Psoas muscle (tissue), 8 donors: ENCODE data around the gene IL5. TPM values are rescaled to one million over a fixed set of nuclear protein-coding genes. Genes with fewer than 3 reads are reported as not detected.

Experiments
- ATAC-seq, 4 donors: fragments of 200-7000 bp; cut with Tn5 transposase; one replicate each; pipeline ENCODE4 v1.9.1; 2020; ENCODE audit warnings: moderate library complexity in 3 of 4, mild to moderate bottlenecking in 2 of 4
- DNase-seq, 2 donors: peaks; one replicate each; pipeline ENCODE4 v3.0.0-alpha.2; 2020
- H3K27ac ChIP-seq: fragments of 200-600 bp; one replicate; pipeline ENCODE4 v1.8.0; 2022
- H3K27me3 ChIP-seq, 3 donors: fragments of 200-600 bp in 1 of 3; one replicate each; pipeline versions ENCODE4 v1.6.1 to v1.8.0; 2013 to 2022; ENCODE audit warnings: low read length in 2 of 3, mild to moderate bottlenecking in 2 of 3, moderate library complexity in 1 of 3; ENCODE audit not compliant: insufficient read depth in 3 of 3
- H3K36me3 ChIP-seq, 2 donors: fragments of 200-600 bp in 1 of 2; one replicate each; pipeline versions ENCODE4 v1.6.1 to v1.8.0; 2013 to 2022; ENCODE audit warnings: low read depth in 1 of 2, mild to moderate bottlenecking in 1 of 2, moderate library complexity in 1 of 2; ENCODE audit not compliant: insufficient read depth in 1 of 2
- H3K4me1 ChIP-seq: fragments of 200-600 bp; one replicate; pipeline ENCODE4 v1.8.0; 2022
- H3K4me3 ChIP-seq: fragments of 200-600 bp; one replicate; pipeline ENCODE4 v1.8.0; 2022; ENCODE audit warnings: mild to moderate bottlenecking
- H3K9me3 ChIP-seq: fragments of 200-600 bp; one replicate; pipeline ENCODE4 v1.8.0; 2022
- CTCF ChIP-seq: fragments of 200-600 bp; IDR thresholded peaks from one replicate; pipeline ENCODE4 v1.8.0; 2022; ENCODE audit warnings: antibody characterized with exemption
- WGBS, 3 donors: extraction: QIAGEN DNeasy Blood & Tissue Kit; methylation state at CpG; one replicate each; pipeline versions ENCODE4 v1.1.6 to v1.1.7; 2013; 5-methylcytosine and 5-hydroxymethylcytosine counted together
- intact Hi-C, 2 donors: fragments of 100-400 bp; cut with DNase I; formaldehyde crosslinking; loops; one replicate each; pipeline versions ENCODE4 v1.11.0 to v1.14.2; 2022
- polyA plus RNA-seq, 3 donors: library from polyadenylated mRNA; stranded (reverse); fragments of 200-250 nt; gene quantifications; one replicate each; pipeline ENCODE4 v1.2.3, GENCODE V29; 2013
- total RNA-seq, 4 donors: library from RNA; stranded (reverse); fragmentation: NEBNext Ultra II Directional in 2 of 4; extraction: Animal tissue kit (Norgen Biotek cat#: 25700) in 2 of 4; gene quantifications; one replicate each; pipeline versions ENCODE4 v1.2.1 to v1.2.4, GENCODE V29; 2021 to 2023
- donor health status: healthy with polysubstance abuse.
- donor health status: DM: no; HTN: no; CAD: no; lungs with moderate emphysema.
- donor health status: Bipolar disorder and iron deficiency.
- donor health status: healthy.
- donor health status: DM: yes; HTN: yes; CAD: no.
- donor health status: DM: no; HTN: no; CAD: no.
- donor health status: DM: no; HTN: no; CAD: no.
- donor health status: DM: yes; HTN: yes; CAD: no.

The IL5 gene
- total and polyA plus RNA-seq, 7 donors = not detected

GRCh38 chr5:132501961-132502931 lies 41.1 kb downstream of the IL5 start:
- 65 to 68% (median 68%) methylated on average over 10 of the region's 10 CpGs for WGBS, 3 donors
- no peak for TF ChIP-seq CTCF
- Histone ChIP-seq H3K27ac (no peak overlapping the region), H3K4me3 (no peak overlapping the region), H3K9me3 (no peaks in the 10 kb centered on the region), H3K4me1 (peaks cover 14% of the 10 kb centered on the region), H3K27me3 (no peaks in the 10 kb centered on the region), H3K36me3 (no peaks in the 10 kb centered on the region)
- DNase-seq = no peak
- ATAC-seq = no peak
- intact Hi-C loops = loop anchor here (1.0 to 10.0 kb wide), 7 partner anchors 83 to 320 kb away; no protein-coding TSS in a partner anchor

- peaks cover 16% of the 10 kb centered on the region for H3K4me1 ChIP-seq
- no peak for DNase-seq
- intact Hi-C loops = loop anchor here (1.0 to 10.0 kb wide), 7 partner anchors 83 to 319 kb away; no protein-coding TSS in a partner anchor
Measured at GRCh38 chr5:132501629-132501956, 41.7 kb downstream of the IL5 start.

GRCh38 chr5:132500931-132501628 lies 42.2 kb downstream of the IL5 start:
- peaks cover 20% of the 10 kb centered on the region for H3K4me1 ChIP-seq
- DNase-seq = peak; percentile 53 to 79
- intact Hi-C loops = loop anchor here (1.0 to 10.0 kb wide), 7 partner anchors 82 to 319 kb away; no protein-coding TSS in a partner anchor

More at GRCh38 chr5:132501629-132501956, 41.7 kb downstream of the IL5 start:
- Histone ChIP-seq H3K9me3 (no peaks in the 10 kb centered on the region), H3K36me3 (no peaks in the 10 kb centered on the region), H3K4me3 (no peak overlapping the region), H3K27ac (no peak overlapping the region), H3K27me3 (no peaks in the 10 kb centered on the region)
- no peak for TF ChIP-seq CTCF
- ATAC-seq = no peak
- WGBS, 3 donors = 79 to 89% (median 88%) methylated on average over 4 of the region's 4 CpGs

More at GRCh38 chr5:132500931-132501628, 42.2 kb downstream of the IL5 start:
- Histone ChIP-seq H3K9me3 (no peaks in the 10 kb centered on the region), H3K27me3 (no peaks in the 10 kb centered on the region), H3K36me3 (no peaks in the 10 kb centered on the region), H3K4me3 (no peak overlapping the region), H3K27ac (no peak overlapping the region)
- peak; percentile 89 for TF ChIP-seq CTCF
- peak; percentile 43 to 69 (median 54) for ATAC-seq
- WGBS, 3 donors = 56 to 65% (median 58%) methylated on average over 5 to 6 of the region's 6 CpGs
